Measurements from ENCODE around the gene LHFPL3.

Gene LHFPL3

GRCh38 chr7:104450861-104451260, 122.5 kb downstream of the LHFPL3 start:
- DNase-seq (ENCODE audit: extremely low read depth, low read depth) = no peak
- TF ChIP-seq CTCF (IDR thresholded peaks at IDR 0.05; ENCODE audit: low read depth, low read length, missing control alignments) = no peak
- H3K4me3 ChIP-seq (replicated peaks; ENCODE audit: low read depth, low read length) = no peak overlapping the region

- no peak overlapping the region for H3K4me3 ChIP-seq (replicated peaks; ENCODE audit: low read depth, low read length)
- DNase-seq (ENCODE audit: extremely low read depth, low read depth) = no peak
- TF ChIP-seq CTCF (IDR thresholded peaks at IDR 0.05; ENCODE audit: low read depth, low read length, missing control alignments) = no peak
Observed at GRCh38 chr7:104453190-104453589, 124.8 kb downstream of the LHFPL3 start.

- no peak overlapping the region for H3K4me3 ChIP-seq (replicated peaks; ENCODE audit: low read depth, low read length)
- no peak for TF ChIP-seq CTCF (IDR thresholded peaks at IDR 0.05; ENCODE audit: low read depth, low read length, missing control alignments)
- no peak for DNase-seq (ENCODE audit: extremely low read depth, low read depth)
Observed at GRCh38 chr7:104458875-104459274, 130.5 kb downstream of the LHFPL3 start.

GRCh38 chr7:104469166-104469820, 140.9 kb downstream of the LHFPL3 start:
- no peak overlapping the region for H3K4me3 ChIP-seq (replicated peaks; ENCODE audit: low read depth, low read length)
- no peak for DNase-seq (ENCODE audit: extremely low read depth, low read depth)
- no peak for TF ChIP-seq CTCF (IDR thresholded peaks at IDR 0.05; ENCODE audit: low read depth, low read length, missing control alignments)

- H3K4me3 ChIP-seq (replicated peaks; ENCODE audit: low read depth, low read length) = no peak overlapping the region
- no peak for DNase-seq (ENCODE audit: extremely low read depth, low read depth)
- no peak for TF ChIP-seq CTCF (IDR thresholded peaks at IDR 0.05; ENCODE audit: low read depth, low read length, missing control alignments)
Observed at GRCh38 chr7:104480529-104480928, 152.1 kb downstream of the LHFPL3 start.

GRCh38 chr7:104482362-104483037, 154.1 kb downstream of the LHFPL3 start:
- no peak for TF ChIP-seq CTCF (IDR thresholded peaks at IDR 0.05; ENCODE audit: low read depth, low read length, missing control alignments)
- no peak overlapping the region for H3K4me3 ChIP-seq (replicated peaks; ENCODE audit: low read depth, low read length)
- no peak for DNase-seq (ENCODE audit: extremely low read depth, low read depth)

All from HFF-Myc (cell line).